B cell (primary cell): ENCODE results near the gene RALY.

ENCODE experiments used
- EZH2 ChIP-seq: IDR thresholded peaks from 2 replicates; pipeline ENCODE4 v1.6.1; 2012; ENCODE audit warnings: borderline replicate concordance, low read depth, mild to moderate bottlenecking, moderate library complexity, low read length; ENCODE audit not compliant: insufficient read depth, poor library complexity, severe bottlenecking
- TF ChIP-seq, protein P1 (sequence below): fragments of 200-600 bp; IDR thresholded peaks from one replicate; pipeline ENCODE4 v1.8.0; 2022; ENCODE audit warnings: antibody characterized with exemption, mild to moderate bottlenecking

DNA sequence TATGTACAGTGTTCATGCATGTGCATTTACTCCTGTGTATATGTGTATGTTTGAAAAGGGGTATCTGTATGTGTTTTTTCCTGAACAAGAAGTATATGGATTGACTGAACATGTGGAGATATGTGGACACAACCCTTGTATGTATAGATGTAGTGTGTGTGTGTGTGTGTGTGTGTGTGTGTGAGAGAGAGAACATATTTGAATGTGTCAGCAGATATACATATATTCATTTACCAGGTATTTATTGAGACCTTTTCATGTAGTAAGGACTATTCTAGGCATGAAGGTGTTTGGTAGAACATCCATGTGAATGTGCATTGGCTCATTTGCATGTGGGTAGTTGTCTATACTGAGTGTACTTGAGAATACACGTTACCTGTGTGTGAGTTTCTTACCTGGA lies 79.1 kb downstream of the RALY start:
- TF ChIP-seq, protein P1, sequence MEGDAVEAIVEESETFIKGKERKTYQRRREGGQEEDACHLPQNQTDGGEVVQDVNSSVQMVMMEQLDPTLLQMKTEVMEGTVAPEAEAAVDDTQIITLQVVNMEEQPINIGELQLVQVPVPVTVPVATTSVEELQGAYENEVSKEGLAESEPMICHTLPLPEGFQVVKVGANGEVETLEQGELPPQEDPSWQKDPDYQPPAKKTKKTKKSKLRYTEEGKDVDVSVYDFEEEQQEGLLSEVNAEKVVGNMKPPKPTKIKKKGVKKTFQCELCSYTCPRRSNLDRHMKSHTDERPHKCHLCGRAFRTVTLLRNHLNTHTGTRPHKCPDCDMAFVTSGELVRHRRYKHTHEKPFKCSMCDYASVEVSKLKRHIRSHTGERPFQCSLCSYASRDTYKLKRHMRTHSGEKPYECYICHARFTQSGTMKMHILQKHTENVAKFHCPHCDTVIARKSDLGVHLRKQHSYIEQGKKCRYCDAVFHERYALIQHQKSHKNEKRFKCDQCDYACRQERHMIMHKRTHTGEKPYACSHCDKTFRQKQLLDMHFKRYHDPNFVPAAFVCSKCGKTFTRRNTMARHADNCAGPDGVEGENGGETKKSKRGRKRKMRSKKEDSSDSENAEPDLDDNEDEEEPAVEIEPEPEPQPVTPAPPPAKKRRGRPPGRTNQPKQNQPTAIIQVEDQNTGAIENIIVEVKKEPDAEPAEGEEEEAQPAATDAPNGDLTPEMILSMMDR: no peak
- no peak for TF ChIP-seq EZH2
